Measurements from ENCODE around the gene VGLL4.
A peak's percentile ranks its signal among the peaks of the same experiment; 100 is the strongest.

GRCh38 chr3:11582191-11582968 lies 61.3 kb downstream of the VGLL4 start:
- TF ChIP-seq EP300 (IDR thresholded peaks at IDR 0.05; ENCODE audit: borderline replicate concordance) = no peak
- TF ChIP-seq REST (IDR thresholded peaks at IDR 0.05; ENCODE audit: low read depth) = no peak
- peak; percentile 39; the same call in 1 of the 2 replicates for TF ChIP-seq TAF1 (IDR thresholded peaks at IDR 0.05; ENCODE audit: low read depth)
- TF ChIP-seq CEBPB (IDR thresholded peaks at IDR 0.05) = no peak
- TF ChIP-seq RAD21 (IDR thresholded peaks at IDR 0.05; ENCODE audit: low read depth) = peak; percentile 1; the same call in 1 of the 2 replicates
- no peak for TF ChIP-seq TEAD4 (IDR thresholded peaks at IDR 0.05)
- TF ChIP-seq, protein P1, sequence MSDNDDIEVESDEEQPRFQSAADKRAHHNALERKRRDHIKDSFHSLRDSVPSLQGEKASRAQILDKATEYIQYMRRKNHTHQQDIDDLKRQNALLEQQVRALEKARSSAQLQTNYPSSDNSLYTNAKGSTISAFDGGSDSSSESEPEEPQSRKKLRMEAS (IDR thresholded peaks at IDR 0.05) = no peak
- no peak for TF ChIP-seq YY1 (IDR thresholded peaks at IDR 0.05; ENCODE audit: low read depth)
- TF ChIP-seq CREB1 (IDR thresholded peaks at IDR 0.05; ENCODE audit: low read depth) = no peak

All from Ishikawa (cell line).